ENCODE results near the gene TMEM254.
"Not testable (repeated sequence)": the region's sequence is repeated elsewhere in the genome, so short reads cannot be mapped to it uniquely, and the experiment has no call there.

DNA sequence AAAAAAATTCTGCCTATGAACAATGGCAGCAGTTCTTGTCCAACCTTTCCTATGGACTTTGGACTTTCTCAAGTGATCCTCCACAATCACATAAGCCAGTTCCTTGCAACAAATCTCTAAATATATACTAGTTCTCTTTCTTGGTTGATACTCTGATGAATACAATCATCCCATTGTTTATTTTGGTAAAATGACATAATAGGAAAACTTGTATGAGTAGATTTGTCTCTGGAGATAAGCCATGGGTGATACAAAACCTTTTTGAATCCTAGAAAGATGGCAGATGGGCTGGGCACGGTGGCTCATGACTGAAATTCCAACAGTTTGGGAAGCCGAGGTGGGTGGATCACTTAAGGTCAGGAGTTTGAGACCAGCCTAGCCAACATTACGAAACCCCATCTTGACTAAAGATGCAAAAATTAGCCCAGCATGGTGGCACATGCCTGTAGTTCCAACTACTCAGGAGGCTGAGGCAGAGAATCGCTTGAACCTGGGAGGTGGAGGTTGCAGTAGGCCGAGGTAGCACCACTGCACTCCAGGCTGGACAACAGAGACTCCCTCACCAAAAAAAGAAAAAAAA, 41.5 kb upstream of the TMEM254 start:
- TF ChIP-seq, protein P1, sequence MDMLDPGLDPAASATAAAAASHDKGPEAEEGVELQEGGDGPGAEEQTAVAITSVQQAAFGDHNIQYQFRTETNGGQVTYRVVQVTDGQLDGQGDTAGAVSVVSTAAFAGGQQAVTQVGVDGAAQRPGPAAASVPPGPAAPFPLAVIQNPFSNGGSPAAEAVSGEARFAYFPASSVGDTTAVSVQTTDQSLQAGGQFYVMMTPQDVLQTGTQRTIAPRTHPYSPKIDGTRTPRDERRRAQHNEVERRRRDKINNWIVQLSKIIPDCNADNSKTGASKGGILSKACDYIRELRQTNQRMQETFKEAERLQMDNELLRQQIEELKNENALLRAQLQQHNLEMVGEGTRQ (IDR thresholded peaks at IDR 0.05) = not testable (repeated sequence)
- not testable (repeated sequence) for TF ChIP-seq MAZ (IDR thresholded peaks at IDR 0.05; ENCODE audit: borderline replicate concordance, low read depth, low read length); ESRRA (IDR thresholded peaks at IDR 0.05; ENCODE audit: borderline replicate concordance, low read length); TP53 (CRISPR knock-in tag; IDR thresholded peaks at IDR 0.05); HDAC2 (IDR thresholded peaks at IDR 0.05); NR3C1 (IDR thresholded peaks at IDR 0.05); POLR2A (IDR thresholded peaks at IDR 0.05; ENCODE audit: low read length); SMC3 (IDR thresholded peaks at IDR 0.05)
- TF ChIP-seq, protein P2, sequence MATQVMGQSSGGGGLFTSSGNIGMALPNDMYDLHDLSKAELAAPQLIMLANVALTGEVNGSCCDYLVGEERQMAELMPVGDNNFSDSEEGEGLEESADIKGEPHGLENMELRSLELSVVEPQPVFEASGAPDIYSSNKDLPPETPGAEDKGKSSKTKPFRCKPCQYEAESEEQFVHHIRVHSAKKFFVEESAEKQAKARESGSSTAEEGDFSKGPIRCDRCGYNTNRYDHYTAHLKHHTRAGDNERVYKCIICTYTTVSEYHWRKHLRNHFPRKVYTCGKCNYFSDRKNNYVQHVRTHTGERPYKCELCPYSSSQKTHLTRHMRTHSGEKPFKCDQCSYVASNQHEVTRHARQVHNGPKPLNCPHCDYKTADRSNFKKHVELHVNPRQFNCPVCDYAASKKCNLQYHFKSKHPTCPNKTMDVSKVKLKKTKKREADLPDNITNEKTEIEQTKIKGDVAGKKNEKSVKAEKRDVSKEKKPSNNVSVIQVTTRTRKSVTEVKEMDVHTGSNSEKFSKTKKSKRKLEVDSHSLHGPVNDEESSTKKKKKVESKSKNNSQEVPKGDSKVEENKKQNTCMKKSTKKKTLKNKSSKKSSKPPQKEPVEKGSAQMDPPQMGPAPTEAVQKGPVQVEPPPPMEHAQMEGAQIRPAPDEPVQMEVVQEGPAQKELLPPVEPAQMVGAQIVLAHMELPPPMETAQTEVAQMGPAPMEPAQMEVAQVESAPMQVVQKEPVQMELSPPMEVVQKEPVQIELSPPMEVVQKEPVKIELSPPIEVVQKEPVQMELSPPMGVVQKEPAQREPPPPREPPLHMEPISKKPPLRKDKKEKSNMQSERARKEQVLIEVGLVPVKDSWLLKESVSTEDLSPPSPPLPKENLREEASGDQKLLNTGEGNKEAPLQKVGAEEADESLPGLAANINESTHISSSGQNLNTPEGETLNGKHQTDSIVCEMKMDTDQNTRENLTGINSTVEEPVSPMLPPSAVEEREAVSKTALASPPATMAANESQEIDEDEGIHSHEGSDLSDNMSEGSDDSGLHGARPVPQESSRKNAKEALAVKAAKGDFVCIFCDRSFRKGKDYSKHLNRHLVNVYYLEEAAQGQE (IDR thresholded peaks at IDR 0.05) = not testable (repeated sequence)
- TF ChIP-seq, protein P3, sequence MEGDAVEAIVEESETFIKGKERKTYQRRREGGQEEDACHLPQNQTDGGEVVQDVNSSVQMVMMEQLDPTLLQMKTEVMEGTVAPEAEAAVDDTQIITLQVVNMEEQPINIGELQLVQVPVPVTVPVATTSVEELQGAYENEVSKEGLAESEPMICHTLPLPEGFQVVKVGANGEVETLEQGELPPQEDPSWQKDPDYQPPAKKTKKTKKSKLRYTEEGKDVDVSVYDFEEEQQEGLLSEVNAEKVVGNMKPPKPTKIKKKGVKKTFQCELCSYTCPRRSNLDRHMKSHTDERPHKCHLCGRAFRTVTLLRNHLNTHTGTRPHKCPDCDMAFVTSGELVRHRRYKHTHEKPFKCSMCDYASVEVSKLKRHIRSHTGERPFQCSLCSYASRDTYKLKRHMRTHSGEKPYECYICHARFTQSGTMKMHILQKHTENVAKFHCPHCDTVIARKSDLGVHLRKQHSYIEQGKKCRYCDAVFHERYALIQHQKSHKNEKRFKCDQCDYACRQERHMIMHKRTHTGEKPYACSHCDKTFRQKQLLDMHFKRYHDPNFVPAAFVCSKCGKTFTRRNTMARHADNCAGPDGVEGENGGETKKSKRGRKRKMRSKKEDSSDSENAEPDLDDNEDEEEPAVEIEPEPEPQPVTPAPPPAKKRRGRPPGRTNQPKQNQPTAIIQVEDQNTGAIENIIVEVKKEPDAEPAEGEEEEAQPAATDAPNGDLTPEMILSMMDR (IDR thresholded peaks at IDR 0.05) = not testable (repeated sequence)
- TF ChIP-seq, protein P4, sequence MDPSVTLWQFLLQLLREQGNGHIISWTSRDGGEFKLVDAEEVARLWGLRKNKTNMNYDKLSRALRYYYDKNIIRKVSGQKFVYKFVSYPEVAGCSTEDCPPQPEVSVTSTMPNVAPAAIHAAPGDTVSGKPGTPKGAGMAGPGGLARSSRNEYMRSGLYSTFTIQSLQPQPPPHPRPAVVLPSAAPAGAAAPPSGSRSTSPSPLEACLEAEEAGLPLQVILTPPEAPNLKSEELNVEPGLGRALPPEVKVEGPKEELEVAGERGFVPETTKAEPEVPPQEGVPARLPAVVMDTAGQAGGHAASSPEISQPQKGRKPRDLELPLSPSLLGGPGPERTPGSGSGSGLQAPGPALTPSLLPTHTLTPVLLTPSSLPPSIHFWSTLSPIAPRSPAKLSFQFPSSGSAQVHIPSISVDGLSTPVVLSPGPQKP (IDR thresholded peaks at IDR 0.05; ENCODE audit: low read depth, low read length) = not testable (repeated sequence)
- TF ChIP-seq, protein P5, sequence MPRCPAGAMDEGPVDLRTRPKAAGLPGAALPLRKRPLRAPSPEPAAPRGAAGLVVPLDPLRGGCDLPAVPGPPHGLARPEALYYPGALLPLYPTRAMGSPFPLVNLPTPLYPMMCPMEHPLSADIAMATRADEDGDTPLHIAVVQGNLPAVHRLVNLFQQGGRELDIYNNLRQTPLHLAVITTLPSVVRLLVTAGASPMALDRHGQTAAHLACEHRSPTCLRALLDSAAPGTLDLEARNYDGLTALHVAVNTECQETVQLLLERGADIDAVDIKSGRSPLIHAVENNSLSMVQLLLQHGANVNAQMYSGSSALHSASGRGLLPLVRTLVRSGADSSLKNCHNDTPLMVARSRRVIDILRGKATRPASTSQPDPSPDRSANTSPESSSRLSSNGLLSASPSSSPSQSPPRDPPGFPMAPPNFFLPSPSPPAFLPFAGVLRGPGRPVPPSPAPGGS (IDR thresholded peaks at IDR 0.05) = not testable (repeated sequence)
